Endothelial cell of umbilical vein (primary cell): ENCODE measurements around the gene STRBP. TPM values are rescaled to one million over a fixed set of nuclear protein-coding genes. Genes with fewer than 3 reads are reported as not detected.

Experiments used
- BruUV-seq: library from RNA; stranded (reverse); fragments of 400-500 nt; replicated peaks from 2 replicates; lab custom pipeline; 2021; lab: Mats Ljungman, UMichigan
- CTCF ChIA-PET: fragments of 300-600, 350-600 bp; sonication (Branson Sonifier 250); formaldehyde crosslinking; loops from one replicate; lab custom pipeline; 2021; ENCODE audit warnings: antibody characterized with exemption, inconsistent platforms; lab: Charles Lee
- POLR2A ChIA-PET: fragments of 300-600, 350-600 bp; sonication (Branson Sonifier 250); formaldehyde crosslinking; loops from one replicate; lab custom pipeline; 2021; ENCODE audit warnings: antibody characterized with exemption, inconsistent platforms; lab: Charles Lee
- DNase-seq: peaks from one replicate; pipeline ENCODE4 v3.0.0-alpha.2; 2011; ENCODE audit warnings: low read depth, low spot score
- FAIRE-seq: peaks from 2 replicates; lab custom pipeline; 2011; peaks lifted over from hg19 to GRCh38; lab: Jason Lieb, UNC
- H2AFZ ChIP-seq: 2 replicates; pipeline ENCODE4 v1.6.0; 2012; ENCODE audit warnings: low read depth, low read length, control low read depth, inconsistent platforms
- H3K27ac ChIP-seq: 2 replicates; pipeline ENCODE4 v1.5.1; 2011; ENCODE audit warnings: low read depth, mild to moderate bottlenecking, control low read depth, low read length, moderate library complexity; ENCODE audit not compliant: insufficient read depth
- H3K27me3 ChIP-seq, 2 experiments: 2 replicates each; pipeline versions ENCODE4 v1.6.0 to v1.6.1; 2011; ENCODE audit warnings: low read length in 2 of 2, mixed read lengths in 1 of 2; ENCODE audit not compliant: control insufficient read depth in 2 of 2, insufficient read depth in 2 of 2
- H3K36me3 ChIP-seq, 2 experiments: 2 replicates in 1 of 2; 3 replicates in 1 of 2; pipeline ENCODE4 v1.5.1; 2011; ENCODE audit warnings: low read length in 2 of 2, mild to moderate bottlenecking in 1 of 2, moderate library complexity in 1 of 2; ENCODE audit not compliant: control insufficient read depth in 2 of 2, insufficient read depth in 2 of 2; ENCODE audit errors: extremely low read depth in 1 of 2
- H3K4me1 ChIP-seq: 3 replicates; pipeline ENCODE4 v1.5.1; 2011; ENCODE audit warnings: mild to moderate bottlenecking, low read length; ENCODE audit not compliant: control insufficient read depth, insufficient read depth; ENCODE audit errors: extremely low read depth
- H3K4me2 ChIP-seq: 2 replicates; pipeline ENCODE4 v1.6.1; 2011; ENCODE audit warnings: low read length, control low read depth, mixed read lengths; ENCODE audit not compliant: insufficient read depth
- H3K4me3 ChIP-seq, 3 experiments: fragments of 200-600 bp in 1 of 3; sonication (generic), shearing (Covaris generic) in 1 of 3; replicated peaks in 1 of 3; 2 replicates each; pipeline ENCODE4 v1.5.1; 2011 to 2016; ENCODE audit warnings: control low read depth in 3 of 3, low read length in 3 of 3, mild to moderate bottlenecking in 2 of 3, inconsistent platforms in 1 of 3, low read depth in 1 of 3, moderate library complexity in 1 of 3; ENCODE audit not compliant: insufficient read depth in 1 of 3
- H3K79me2 ChIP-seq: 2 replicates; pipeline ENCODE4 v1.6.0; 2012; ENCODE audit warnings: low read length, inconsistent platforms; ENCODE audit not compliant: control insufficient read depth, insufficient read depth
- H3K9ac ChIP-seq: replicated peaks from 2 replicates; pipeline ENCODE3; 2011; ENCODE audit warnings: low read length, control low read depth; ENCODE audit not compliant: insufficient read depth; ENCODE audit errors: extremely low read depth
- H3K9me1 ChIP-seq: replicated peaks from 3 replicates; pipeline ENCODE4 v1.6.0; 2011; ENCODE audit warnings: mild to moderate bottlenecking, low read length; ENCODE audit not compliant: control insufficient read depth, insufficient read depth; ENCODE audit errors: extremely low read depth
- H3K9me3 ChIP-seq: replicated peaks from 2 replicates; pipeline ENCODE4 v1.5.1; 2012; ENCODE audit warnings: low read length, inconsistent platforms; ENCODE audit not compliant: control insufficient read depth, insufficient read depth
- H4K20me1 ChIP-seq: replicated peaks from 2 replicates; pipeline ENCODE3; 2011; ENCODE audit warnings: mild to moderate bottlenecking, low read length; ENCODE audit not compliant: control insufficient read depth, insufficient read depth; ENCODE audit errors: extremely low read depth
- EZH2 ChIP-seq: IDR thresholded peaks from 2 replicates; pipeline ENCODE4 v1.6.1; 2012; ENCODE audit warnings: borderline replicate concordance, low read depth, mild to moderate bottlenecking, moderate library complexity, low read length, inconsistent platforms; ENCODE audit not compliant: severe bottlenecking
- FOS ChIP-seq: IDR thresholded peaks from 2 replicates; pipeline ENCODE4 v1.6.1; 2011; ENCODE audit warnings: mild to moderate bottlenecking, low read length, moderate library complexity, borderline replicate concordance; ENCODE audit not compliant: insufficient read depth
- GATA2 ChIP-seq: IDR thresholded peaks from 2 replicates; pipeline ENCODE4 v1.7.0; 2011; ENCODE audit warnings: low read depth, mild to moderate bottlenecking, moderate library complexity, mixed read lengths, low read length; ENCODE audit not compliant: insufficient read length, insufficient read depth
- POLR2A ChIP-seq: IDR thresholded peaks from 2 replicates; pipeline ENCODE4 v1.6.1; 2012; ENCODE audit warnings: low read depth, mild to moderate bottlenecking, control low read depth, low read length
- dilution Hi-C: fragments of 300-500 bp; cut with MboI; formaldehyde crosslinking; loops from one replicate; pipeline ENCODE4 v1.15.0; 2019; ENCODE audit warnings: low sequenced_read_pairs; ENCODE audit not compliant: extremely low pct_ligation_motif_present
- intact Hi-C: fragments of 100-400 bp; cut with micrococcal nuclease; formaldehyde crosslinking; loops from one replicate; pipeline ENCODE4 v1.10.0; 2022
- polyA plus RNA-seq, 4 experiments: library from polyadenylated mRNA; depleted of rRNA in 3 of 4; stranded (reverse) in 3 of 4; unstranded in 1 of 4; fragments of >200 nt; gene quantifications; 2 replicates each; pipeline versions ENCODE4 v1.2.1 to v1.2.3, GENCODE V29; 2011 to 2012; ENCODE audit warnings: missing spikeins in 1 of 4
- total RNA-seq: library from RNA; stranded (reverse); gene quantifications from 2 replicates; pipeline ENCODE4 v1.2.3, GENCODE V29; 2021
- TF ChIP-seq, protein P1 (sequence below), 2 donors: IDR thresholded peaks; 1 replicate in 1 of 2; 2 replicates in 1 of 2; pipeline ENCODE4 v1.5.1; 2011; ENCODE audit warnings: low read length in 2 of 2, mild to moderate bottlenecking in 2 of 2, moderate library complexity in 2 of 2, control low read depth in 1 of 2, inconsistent platforms in 1 of 2, low read depth in 1 of 2; ENCODE audit not compliant: insufficient read depth in 1 of 2; ENCODE audit errors: extremely low read depth in 1 of 2
- TF ChIP-seq, protein P2 (sequence below): IDR thresholded peaks from 2 replicates; pipeline ENCODE4 v1.6.1; 2011; ENCODE audit not compliant: insufficient read depth, insufficient read length

The STRBP gene
- total and polyA plus RNA-seq, 2 donors (not counting 3 experiments of a cell fraction or from before 2014, with no cell fraction given) = 7.7 to 15.4 TPM

DNA sequence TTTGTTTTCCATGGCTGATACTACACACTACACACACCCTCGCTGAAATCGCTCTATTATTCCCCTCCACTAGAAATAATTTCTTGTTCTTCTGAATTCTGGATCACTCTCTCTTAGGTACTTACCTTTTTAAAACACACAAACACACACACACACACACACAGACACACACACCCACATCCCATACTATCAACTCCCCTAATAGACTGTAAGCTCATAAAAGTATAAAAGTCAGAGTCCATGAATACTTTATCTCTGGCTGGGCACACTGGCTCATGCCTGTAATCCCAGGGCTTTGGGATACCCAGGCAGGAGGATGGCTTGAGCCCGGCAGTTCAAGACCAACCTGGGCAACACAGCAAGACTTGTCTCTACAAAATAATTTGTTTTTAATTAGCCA lies 11.1 kb downstream of the STRBP start:
- Histone ChIP-seq H4K20me1 (no peaks in the 10 kb centered on the region), H3K9me1 (no peaks in the 10 kb centered on the region), H3K27me3 (no peaks in the 10 kb centered on the region), H3K4me1 (no peaks in the 10 kb centered on the region), H3K9me3 (no peaks in the 10 kb centered on the region), H3K36me3 (no peaks in the 10 kb centered on the region), H3K4me2 (no peak overlapping the region), H3K4me3 (no peak overlapping the region), H3K9ac (no peak overlapping the region), H2AFZ (no peak overlapping the region), H3K79me2 (no peaks in the 10 kb centered on the region), H3K27ac (no peak overlapping the region)
- FAIRE-seq = no peak
- CTCF ChIA-PET = no interaction called here
- intact Hi-C loops (no loop called here), dilution Hi-C loops (no loop called here)
- POLR2A ChIA-PET = no interaction called here
- BruUV-seq = no TSS peak
- DNase-seq = no peak
- TF ChIP-seq, protein P1, sequence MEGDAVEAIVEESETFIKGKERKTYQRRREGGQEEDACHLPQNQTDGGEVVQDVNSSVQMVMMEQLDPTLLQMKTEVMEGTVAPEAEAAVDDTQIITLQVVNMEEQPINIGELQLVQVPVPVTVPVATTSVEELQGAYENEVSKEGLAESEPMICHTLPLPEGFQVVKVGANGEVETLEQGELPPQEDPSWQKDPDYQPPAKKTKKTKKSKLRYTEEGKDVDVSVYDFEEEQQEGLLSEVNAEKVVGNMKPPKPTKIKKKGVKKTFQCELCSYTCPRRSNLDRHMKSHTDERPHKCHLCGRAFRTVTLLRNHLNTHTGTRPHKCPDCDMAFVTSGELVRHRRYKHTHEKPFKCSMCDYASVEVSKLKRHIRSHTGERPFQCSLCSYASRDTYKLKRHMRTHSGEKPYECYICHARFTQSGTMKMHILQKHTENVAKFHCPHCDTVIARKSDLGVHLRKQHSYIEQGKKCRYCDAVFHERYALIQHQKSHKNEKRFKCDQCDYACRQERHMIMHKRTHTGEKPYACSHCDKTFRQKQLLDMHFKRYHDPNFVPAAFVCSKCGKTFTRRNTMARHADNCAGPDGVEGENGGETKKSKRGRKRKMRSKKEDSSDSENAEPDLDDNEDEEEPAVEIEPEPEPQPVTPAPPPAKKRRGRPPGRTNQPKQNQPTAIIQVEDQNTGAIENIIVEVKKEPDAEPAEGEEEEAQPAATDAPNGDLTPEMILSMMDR (IDR thresholded peaks at IDR 0.05; ENCODE audit: extremely low read depth in 1 of 2, insufficient read depth in 1 of 2, low read depth in 1 of 2, low read length in 2 of 2) = no peak
- TF ChIP-seq GATA2 = no peak
- TF ChIP-seq EZH2 = no peak
- no peak for TF ChIP-seq POLR2A
- TF ChIP-seq, protein P2, sequence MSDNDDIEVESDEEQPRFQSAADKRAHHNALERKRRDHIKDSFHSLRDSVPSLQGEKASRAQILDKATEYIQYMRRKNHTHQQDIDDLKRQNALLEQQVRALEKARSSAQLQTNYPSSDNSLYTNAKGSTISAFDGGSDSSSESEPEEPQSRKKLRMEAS = no peak
- TF ChIP-seq FOS = no peak
